HuH-7 (cell line): Measurements from ENCODE around the gene DOCK4.

ENCODE experiments used
- DNase-seq: peaks from one replicate; pipeline ENCODE4 v3.0.0; 2011; ENCODE audit warnings: low spot score

Gene DOCK4

GRCh38 chr7:111892588-111892987 lies 313.6 kb downstream of the DOCK4 start:
- DNase-seq: no peak

GRCh38 chr7:111887734-111888133 lies 318.5 kb downstream of the DOCK4 start:
- DNase-seq: no peak

GRCh38 chr7:111886233-111886632 lies 320.0 kb downstream of the DOCK4 start:
- DNase-seq: no peak

- no peak for DNase-seq
These were observed 323.0 kb downstream of the DOCK4 start for GRCh38 chr7:111883241-111883640.

GRCh38 chr7:111878785-111879184 lies 327.4 kb downstream of the DOCK4 start:
- no peak for DNase-seq

- DNase-seq: no peak
These were observed 328.3 kb downstream of the DOCK4 start for GRCh38 chr7:111877931-111878330.

GRCh38 chr7:111873963-111874690 lies 332.1 kb downstream of the DOCK4 start:
- no peak for DNase-seq

GRCh38 chr7:111873326-111873646 lies 332.9 kb downstream of the DOCK4 start:
- no peak for DNase-seq

- DNase-seq: no peak
These were observed 333.5 kb downstream of the DOCK4 start for GRCh38 chr7:111872450-111873325.

- DNase-seq: no peak
These were observed 334.9 kb downstream of the DOCK4 start for GRCh38 chr7:111871283-111871682.

GRCh38 chr7:111869280-111869679 lies 336.9 kb downstream of the DOCK4 start:
- DNase-seq: no peak

- no peak for DNase-seq
These were observed 338.8 kb downstream of the DOCK4 start for GRCh38 chr7:111867348-111867931.

GRCh38 chr7:111866787-111867186 lies 339.4 kb downstream of the DOCK4 start:
- no peak for DNase-seq

- DNase-seq: no peak
These were observed 340.8 kb downstream of the DOCK4 start for GRCh38 chr7:111865430-111865829.

GRCh38 chr7:111864291-111864976 lies 341.8 kb downstream of the DOCK4 start:
- no peak for DNase-seq

GRCh38 chr7:111863269-111863668 lies 342.9 kb downstream of the DOCK4 start:
- no peak for DNase-seq

GRCh38 chr7:111860248-111860647 lies 346.0 kb downstream of the DOCK4 start:
- no peak for DNase-seq

GRCh38 chr7:111858331-111858730 lies 347.9 kb downstream of the DOCK4 start:
- DNase-seq: no peak

- no peak for DNase-seq
These were observed 350.4 kb downstream of the DOCK4 start for GRCh38 chr7:111855842-111856227.

GRCh38 chr7:111855161-111855841 lies 350.9 kb downstream of the DOCK4 start:
- peak; percentile 47 for DNase-seq

GRCh38 chr7:111853201-111853990 lies 352.8 kb downstream of the DOCK4 start:
- peak; percentile 36 for DNase-seq
